Muscle layer of duodenum (tissue), 2 donors: Measurements from ENCODE around the gene TTI1.

Source experiments
- H3K27ac ChIP-seq: one replicate; pipeline ENCODE4 v1.7.0; 2013; ENCODE audit warnings: mild to moderate bottlenecking, low read length
- H3K27me3 ChIP-seq: one replicate; pipeline ENCODE4 v1.7.0; 2013; ENCODE audit warnings: low read depth, mild to moderate bottlenecking, control low read depth, low read length
- H3K36me3 ChIP-seq, 2 donors: one replicate each; pipeline ENCODE4 v1.7.0; 2013; ENCODE audit warnings: low read length in 2 of 2, control low read depth in 1 of 2, mild to moderate bottlenecking in 1 of 2; ENCODE audit not compliant: insufficient read depth in 2 of 2, control insufficient read depth in 1 of 2
- H3K4me1 ChIP-seq, 2 donors: one replicate each; pipeline ENCODE4 v1.7.0; 2013; ENCODE audit warnings: low read length in 2 of 2, mild to moderate bottlenecking in 2 of 2, control low read depth in 1 of 2, moderate library complexity in 1 of 2; ENCODE audit not compliant: insufficient read depth in 2 of 2, control insufficient read depth in 1 of 2
- H3K4me3 ChIP-seq, 2 donors: one replicate each; pipeline ENCODE4 v1.7.0; 2013; ENCODE audit warnings: low read length in 2 of 2, low read depth in 1 of 2, mild to moderate bottlenecking in 1 of 2
- H3K9me3 ChIP-seq, 2 donors: one replicate each; pipeline ENCODE4 v1.7.0; 2013; ENCODE audit warnings: low read length in 2 of 2, control low read depth in 1 of 2, mild to moderate bottlenecking in 1 of 2; ENCODE audit not compliant: control insufficient read depth in 1 of 2
- donor health status: healthy.

The TTI1 gene

DNA sequence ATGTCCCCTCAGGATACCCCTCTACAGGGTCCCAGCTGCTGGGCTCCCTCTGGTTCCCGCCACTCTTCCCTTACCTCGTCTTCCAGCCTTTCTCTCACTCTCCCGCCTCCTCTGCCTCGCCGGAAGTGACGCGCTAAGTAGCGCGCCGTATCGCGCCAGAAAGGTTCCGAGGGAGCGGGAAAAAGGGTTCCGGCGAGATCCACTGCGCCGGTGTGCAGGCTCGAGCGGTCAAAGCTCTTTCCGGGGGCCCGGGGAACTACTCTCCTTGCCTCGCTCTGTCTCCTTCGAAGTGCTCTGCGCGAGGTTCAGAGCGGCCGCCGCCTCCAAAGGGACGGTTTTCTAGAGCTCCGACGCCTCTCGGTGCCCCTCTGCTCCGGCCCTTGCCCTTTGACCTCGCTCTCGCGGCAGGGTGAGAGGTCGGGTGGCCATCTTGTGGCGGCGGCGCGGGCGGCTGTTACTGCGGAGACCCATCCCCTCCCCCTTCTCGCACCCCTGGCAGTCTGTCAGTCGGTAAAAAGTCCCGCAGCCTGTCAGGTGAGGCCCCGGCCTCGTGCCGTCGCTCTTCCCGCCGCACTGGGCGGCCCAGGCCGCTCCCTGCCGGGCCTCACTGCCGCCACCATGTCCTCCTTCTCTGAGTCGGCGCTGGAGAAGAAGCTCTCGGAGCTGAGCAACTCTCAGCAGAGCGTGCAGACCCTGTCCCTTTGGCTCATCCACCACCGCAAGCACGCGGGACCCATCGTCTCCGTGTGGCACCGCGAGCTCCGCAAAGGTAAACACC, at the start of gene TTI1, which contains the start of gene RPRD1B:
TTI1 (minus strand) TSS at position 127 of the 778 bp plus-strand sequence. CDS start 19,640 bp downstream, outside the sequence.
RPRD1B (plus strand) TSS at position 417 of the 778 bp plus-strand sequence; CDS start at position 619, 202 bp downstream.
- H3K4me1 ChIP-seq: peaks cover 28 to 38% of the 10 kb centered on the region in 2 donors

DNA sequence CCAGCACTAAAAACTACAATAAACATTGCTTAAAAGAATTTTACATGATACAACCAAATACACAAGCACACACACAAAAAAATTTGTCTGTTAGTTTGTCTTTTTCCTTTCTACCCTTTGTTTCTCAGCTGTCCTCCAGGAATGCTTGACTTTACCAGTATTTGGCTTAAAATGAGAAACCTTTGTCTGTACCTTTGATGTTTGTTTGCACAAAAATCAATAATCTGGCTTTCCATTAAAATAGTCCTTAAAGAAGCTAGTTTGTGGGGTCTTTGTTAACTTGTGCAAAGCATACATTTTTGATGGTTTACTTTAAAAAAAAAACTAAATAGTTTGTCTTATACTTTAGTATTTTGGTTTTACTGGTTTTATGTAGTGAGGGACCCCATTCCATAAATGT, 49.6 kb upstream of the TTI1 start:
- Histone ChIP-seq H3K27me3 (no peaks in the 10 kb centered on the region), H3K9me3 (peaks cover 0 to 2% of the 10 kb centered on the region in 2 donors), H3K27ac (peak overlapping the region; percentile 88), H3K36me3 (no peaks in the 10 kb centered on the region), H3K4me3 (no peak overlapping the region), H3K4me1 (peaks cover 0 to 23% of the 10 kb centered on the region in 2 donors)

More for the DNA sequence above, at the start of gene TTI1, which contains the start of gene RPRD1B:
- H3K27ac ChIP-seq: peak within 1 kb of the TSS; percentile 90
- H3K27me3 ChIP-seq: no peaks in the 10 kb centered on the region
- peak within 1 kb of the TSS; percentile 99 to 100 for H3K4me3 ChIP-seq
- H3K9me3 ChIP-seq: no peaks in the 10 kb centered on the region
- peaks cover 0 to 6% of the 10 kb centered on the region in 2 donors for H3K36me3 ChIP-seq

DNA sequence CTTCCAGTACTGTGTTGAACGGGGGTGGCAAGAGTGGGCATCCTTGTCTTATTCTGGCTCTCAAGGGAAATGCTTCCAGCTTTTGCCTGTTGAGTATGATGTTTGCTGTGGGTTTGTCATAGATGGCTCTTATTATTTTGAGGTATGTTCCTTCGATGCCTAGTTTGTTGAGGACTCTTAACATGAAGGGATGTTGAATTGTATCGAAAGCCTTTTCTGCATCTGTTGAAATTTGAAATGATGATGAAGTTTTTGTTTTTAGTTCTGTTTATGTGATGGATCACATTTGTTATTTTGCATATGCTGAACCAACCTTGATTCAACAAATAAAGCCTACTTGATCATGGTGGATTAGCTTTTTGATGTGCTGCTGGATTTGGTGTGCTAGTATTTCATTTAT, 48.3 kb upstream of the TTI1 start:
- H3K9me3 ChIP-seq: peaks cover 0 to 2% of the 10 kb centered on the region in 2 donors
- no peak overlapping the region for H3K27ac ChIP-seq
- peaks cover 0 to 26% of the 10 kb centered on the region in 2 donors for H3K4me1 ChIP-seq
- no peaks in the 10 kb centered on the region for H3K27me3 ChIP-seq
- peaks cover 0 to 9% of the 10 kb centered on the region in 2 donors for H3K36me3 ChIP-seq
- H3K4me3 ChIP-seq: no peak overlapping the region

DNA sequence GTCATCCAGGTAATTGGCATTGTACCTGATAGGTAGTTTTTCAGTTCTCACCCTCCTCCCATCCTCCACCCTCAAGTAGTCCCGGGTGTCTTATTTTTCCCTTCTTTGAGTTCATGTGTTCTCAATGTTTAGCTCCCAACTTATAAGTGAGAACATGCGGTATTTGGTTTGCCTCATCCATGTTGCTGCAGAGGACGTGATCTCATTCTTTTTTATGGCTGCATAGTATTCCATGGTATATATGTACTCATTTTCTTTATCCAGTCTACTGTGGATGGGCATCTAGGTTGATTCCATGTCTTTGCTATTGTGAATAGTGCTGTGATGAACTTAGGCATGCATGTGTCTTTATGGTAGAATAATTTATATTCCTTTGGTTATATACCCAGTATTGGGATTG, 46.1 kb upstream of the TTI1 start:
- Histone ChIP-seq H3K36me3 (peaks cover 0 to 9% of the 10 kb centered on the region in 2 donors), H3K27ac (no peak overlapping the region), H3K4me1 (peaks cover 11 to 32% of the 10 kb centered on the region in 2 donors), H3K9me3 (peaks cover 0 to 2% of the 10 kb centered on the region in 2 donors), H3K27me3 (no peaks in the 10 kb centered on the region), H3K4me3 (no peak overlapping the region)

DNA sequence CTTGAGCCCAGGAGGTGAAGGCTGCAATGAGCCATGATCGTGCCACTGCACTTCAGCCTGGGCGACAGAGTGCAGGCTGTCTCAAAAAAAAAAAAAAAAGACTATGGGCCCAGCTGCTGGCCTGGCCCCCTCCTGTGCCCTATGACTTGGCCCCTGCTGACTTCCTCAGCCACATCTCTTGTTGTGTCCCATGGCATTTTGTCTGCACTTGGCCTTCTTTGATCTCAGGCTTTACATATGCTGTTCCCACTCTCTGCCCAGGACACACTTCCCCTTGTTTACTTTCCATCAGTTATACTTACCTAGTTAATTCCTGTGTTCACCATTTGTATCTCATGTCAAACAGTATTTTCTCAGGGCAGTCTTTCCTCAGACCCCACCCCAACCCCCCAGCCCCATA, 44.8 kb upstream of the TTI1 start:
- H3K9me3 ChIP-seq: peaks cover 0 to 2% of the 10 kb centered on the region in 2 donors
- H3K4me3 ChIP-seq: no peak overlapping the region
- peaks cover 5 to 9% of the 10 kb centered on the region in 2 donors for H3K36me3 ChIP-seq
- H3K27ac ChIP-seq: no peak overlapping the region
- no peaks in the 10 kb centered on the region for H3K27me3 ChIP-seq
- peaks cover 11 to 34% of the 10 kb centered on the region in 2 donors for H3K4me1 ChIP-seq

DNA sequence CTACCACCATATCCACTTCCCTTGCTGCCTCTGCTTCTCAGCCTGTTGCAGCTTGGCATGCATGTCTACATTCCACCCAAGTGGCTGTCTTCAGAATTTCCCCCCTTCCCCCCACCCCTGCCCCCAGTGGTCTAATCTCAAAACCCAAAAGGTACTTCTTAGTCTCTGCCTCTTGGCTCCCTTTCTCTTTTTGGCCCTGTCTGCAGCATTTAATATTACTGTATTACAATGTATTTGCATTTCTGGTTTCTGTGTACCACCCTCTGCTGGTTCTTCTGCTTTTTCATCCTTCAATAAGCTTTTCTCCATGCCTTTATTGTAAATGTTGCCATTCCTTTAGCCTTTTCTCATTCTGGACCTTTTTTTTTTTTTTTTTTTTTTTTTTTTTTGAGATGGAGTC, 43.3 kb upstream of the TTI1 start:
- no peak overlapping the region for H3K27ac ChIP-seq
- peaks cover 6 to 14% of the 10 kb centered on the region in 2 donors for H3K36me3 ChIP-seq
- no peaks in the 10 kb centered on the region for H3K27me3 ChIP-seq
- peaks cover 0 to 2% of the 10 kb centered on the region in 2 donors for H3K9me3 ChIP-seq
- no peak overlapping the region for H3K4me3 ChIP-seq
- H3K4me1 ChIP-seq: peaks cover 11 to 41% of the 10 kb centered on the region in 2 donors

DNA sequence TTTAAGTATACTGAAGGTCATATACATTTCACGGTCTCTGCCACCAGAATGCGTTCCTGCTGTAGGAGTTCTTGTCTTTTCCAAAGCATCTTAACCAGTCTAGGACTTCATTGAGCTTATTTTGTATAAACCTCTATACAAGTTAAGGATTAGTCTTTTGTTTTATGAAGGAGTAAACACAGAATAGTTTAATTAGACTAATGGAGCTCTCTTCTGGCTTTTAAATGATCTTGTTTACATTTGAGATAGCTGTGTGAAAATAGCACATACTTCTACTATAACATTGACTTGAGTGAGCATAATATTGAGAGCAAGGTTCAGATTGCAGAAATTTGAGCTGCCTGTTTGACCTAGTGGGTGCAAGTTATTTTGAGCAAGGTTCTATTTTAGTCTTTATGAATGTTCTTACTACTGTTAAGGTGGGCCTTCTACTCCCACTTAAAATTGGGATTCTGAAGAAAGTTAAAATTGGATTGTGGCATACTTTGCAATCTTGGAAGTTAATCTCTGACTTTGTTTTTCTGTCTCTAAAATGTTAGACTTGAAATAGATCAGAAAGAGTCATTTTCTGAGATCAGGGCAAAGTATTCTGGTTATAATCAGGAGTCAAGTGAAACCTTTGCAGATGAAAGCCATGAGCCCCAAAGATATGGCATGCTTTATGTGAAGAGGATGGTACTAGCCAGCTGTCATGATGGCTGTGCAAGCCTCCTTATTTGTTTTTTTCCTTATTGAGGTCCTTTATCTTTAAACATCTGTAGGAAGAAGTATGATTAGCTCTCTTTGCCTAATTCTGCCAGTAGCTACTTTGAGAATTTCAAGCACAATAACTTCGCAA, 42.1 kb upstream of the TTI1 start:
- H3K36me3 ChIP-seq: peaks cover 15 to 26% of the 10 kb centered on the region in 2 donors
- H3K27ac ChIP-seq: peak overlapping the region; percentile 68
- no peaks in the 10 kb centered on the region for H3K27me3 ChIP-seq
- peaks cover 0 to 2% of the 10 kb centered on the region in 2 donors for H3K9me3 ChIP-seq
- H3K4me3 ChIP-seq: no peak overlapping the region
- peaks cover 11 to 41% of the 10 kb centered on the region in 2 donors for H3K4me1 ChIP-seq

DNA sequence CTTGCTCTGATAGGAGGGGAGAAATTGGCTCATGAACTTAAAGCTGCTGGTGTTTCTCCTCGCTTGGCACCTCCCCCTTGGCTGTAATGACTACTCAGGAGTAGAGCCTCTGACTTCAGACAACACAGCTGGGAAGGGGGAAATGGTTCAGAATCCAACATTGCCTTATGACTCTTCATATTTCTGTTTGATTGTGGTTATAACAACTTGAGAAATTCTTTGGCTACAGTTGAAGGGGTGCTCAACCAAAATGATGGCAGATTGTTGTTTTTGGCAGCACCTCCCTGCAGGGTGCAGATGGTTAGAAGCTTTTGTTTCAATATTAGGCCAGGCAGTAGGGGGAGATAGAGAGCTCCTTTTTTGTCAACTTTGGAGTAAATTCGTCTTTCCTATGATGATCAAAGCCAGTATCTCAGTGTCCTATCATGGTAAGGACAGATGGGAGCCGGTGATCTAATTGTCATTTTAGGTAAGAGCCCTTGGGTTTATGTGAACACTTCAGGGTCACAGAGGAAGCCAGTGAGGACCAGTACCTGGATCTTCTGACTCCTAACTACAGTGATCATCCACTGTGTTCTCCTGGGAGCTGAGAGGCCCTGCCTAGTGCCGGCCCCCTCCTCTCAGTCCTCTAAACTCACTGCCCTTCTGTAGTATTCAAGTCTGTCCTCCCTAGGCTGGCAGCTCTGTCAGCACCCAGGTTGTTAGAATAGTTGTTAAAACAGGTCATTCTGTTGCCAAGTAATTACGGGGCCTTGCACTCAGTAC, 40.2 kb upstream of the TTI1 start:
- H3K27me3 ChIP-seq: no peaks in the 10 kb centered on the region
- no peak overlapping the region for H3K4me3 ChIP-seq
- peaks cover 11 to 41% of the 10 kb centered on the region in 2 donors for H3K4me1 ChIP-seq
- no peaks in the 10 kb centered on the region for H3K9me3 ChIP-seq
- H3K27ac ChIP-seq: peak overlapping the region; percentile 68
- H3K36me3 ChIP-seq: peaks cover 30 to 42% of the 10 kb centered on the region in 2 donors

DNA sequence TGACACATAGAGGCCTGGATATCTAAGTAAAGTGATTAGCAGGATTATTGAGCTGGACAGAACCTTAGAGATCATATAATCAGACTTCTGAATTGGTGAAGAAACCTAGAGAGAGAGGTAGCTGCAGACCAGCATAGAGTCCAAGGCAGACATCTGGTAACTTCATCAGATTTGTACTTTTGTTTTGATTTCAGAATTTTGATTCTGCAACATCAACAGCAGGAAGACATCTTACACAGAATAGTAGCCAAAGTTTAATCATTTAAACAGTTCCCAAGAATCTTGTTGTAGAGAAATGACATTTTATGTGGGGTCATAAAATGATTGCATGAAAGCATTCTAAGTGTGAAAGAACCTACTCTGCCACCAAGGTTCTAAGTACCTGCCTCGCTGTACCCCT, 39.6 kb upstream of the TTI1 start:
- peaks cover 33 to 48% of the 10 kb centered on the region in 2 donors for H3K36me3 ChIP-seq
- no peak overlapping the region for H3K27ac ChIP-seq

DNA sequence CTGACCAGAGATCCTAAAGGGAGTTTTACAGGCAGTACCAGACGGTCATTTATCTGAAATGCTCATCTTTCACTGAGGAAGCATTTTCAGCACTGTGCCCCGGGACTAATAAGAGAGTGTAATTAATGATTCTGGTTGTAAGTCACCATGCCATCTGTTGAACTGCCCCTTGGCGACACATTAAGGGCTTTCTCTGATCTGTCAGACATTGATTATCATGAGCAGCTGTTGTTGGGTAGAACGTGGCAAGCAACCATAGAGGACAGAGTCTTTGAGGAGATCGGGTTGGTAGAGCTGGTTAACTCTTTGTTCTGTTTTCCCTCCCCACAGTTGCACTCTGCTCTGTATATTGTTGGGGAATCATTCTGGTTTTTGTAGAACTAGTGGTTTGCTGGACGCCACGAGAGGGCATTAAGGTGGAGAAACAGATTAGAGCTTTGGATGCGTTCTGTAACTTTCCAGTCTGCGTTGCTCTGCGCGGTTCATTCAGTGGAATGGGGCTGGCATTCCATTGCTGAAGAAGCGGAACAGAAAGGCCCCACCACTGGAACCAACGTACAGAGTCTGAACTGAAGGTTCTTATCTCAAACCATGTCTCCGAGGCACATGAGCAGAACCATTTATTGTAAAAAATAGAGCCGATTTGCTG, 34.6 kb upstream of the TTI1 start:
- Histone ChIP-seq H3K4me3 (no peak overlapping the region), H3K4me1 (peaks cover 0 to 5% of the 10 kb centered on the region in 2 donors), H3K27me3 (no peaks in the 10 kb centered on the region), H3K9me3 (no peaks in the 10 kb centered on the region), H3K36me3 (peaks cover 60 to 68% of the 10 kb centered on the region in 2 donors), H3K27ac (no peak overlapping the region)

More for the DNA sequence above, 39.6 kb upstream of the TTI1 start:
- Histone ChIP-seq H3K9me3 (no peaks in the 10 kb centered on the region), H3K27me3 (no peaks in the 10 kb centered on the region), H3K4me1 (peaks cover 11 to 40% of the 10 kb centered on the region in 2 donors), H3K4me3 (no peak overlapping the region)
